WTC11 (cell line): ENCODE results near the gene MCIDAS.

Experiments used
- CBFB ChIP-seq: sonication (generic); formaldehyde crosslinking; IDR thresholded peaks from 2 replicates; pipeline ENCODE4 v1.8.1; 2022; ENCODE audit warnings: mild to moderate bottlenecking, low read depth, missing genetic modification reagents
- FOXK1 ChIP-seq: sonication (generic); formaldehyde crosslinking; IDR thresholded peaks from 2 replicates; pipeline ENCODE4 v1.8.0; 2022; ENCODE audit warnings: mild to moderate bottlenecking, moderate library complexity, missing genetic modification reagents
- HMGA2 ChIP-seq: fragments of 250-450 bp; sonication (Bioruptor Pico); IDR thresholded peaks from 2 replicates; pipeline ENCODE4 v1.4.0; 2021; ENCODE audit warnings: mild to moderate bottlenecking, moderate library complexity
- TF ChIP-seq, protein P1 (sequence below): fragments of 200-600 bp; IDR thresholded peaks from 2 replicates; pipeline ENCODE4 v1.8.0; 2022; ENCODE audit warnings: antibody characterized with exemption
- TF ChIP-seq, protein P2 (sequence below): sonication (generic); formaldehyde crosslinking; IDR thresholded peaks from 2 replicates; pipeline ENCODE4 v1.8.0; 2023; ENCODE audit warnings: missing genetic modification reagents, mild to moderate bottlenecking, borderline replicate concordance

DNA sequence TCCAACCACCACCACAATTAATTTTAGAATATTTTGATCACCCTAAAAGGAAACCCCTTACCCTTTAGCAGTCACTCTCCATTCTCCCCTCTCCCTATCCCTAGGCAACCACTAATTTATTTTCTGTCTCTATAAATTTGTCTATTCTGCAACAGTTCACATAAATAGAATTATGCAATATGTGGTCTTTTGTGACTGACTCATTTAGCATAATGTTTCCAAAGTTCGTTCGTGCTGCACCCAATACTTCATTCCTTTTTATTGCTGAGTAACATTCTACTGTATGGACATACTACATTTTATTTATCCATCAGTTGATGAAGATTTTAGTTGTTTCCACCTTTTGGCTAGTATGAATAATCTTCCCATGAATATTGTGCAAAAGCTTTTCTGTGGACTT lies 36.0 kb downstream of the MCIDAS start:
- TF ChIP-seq HMGA2 (CRISPR knock-in tag) (no peak), FOXK1 (CRISPR knock-in tag) (no peak), CBFB (CRISPR knock-in tag) (no peak)
- TF ChIP-seq, protein P1, sequence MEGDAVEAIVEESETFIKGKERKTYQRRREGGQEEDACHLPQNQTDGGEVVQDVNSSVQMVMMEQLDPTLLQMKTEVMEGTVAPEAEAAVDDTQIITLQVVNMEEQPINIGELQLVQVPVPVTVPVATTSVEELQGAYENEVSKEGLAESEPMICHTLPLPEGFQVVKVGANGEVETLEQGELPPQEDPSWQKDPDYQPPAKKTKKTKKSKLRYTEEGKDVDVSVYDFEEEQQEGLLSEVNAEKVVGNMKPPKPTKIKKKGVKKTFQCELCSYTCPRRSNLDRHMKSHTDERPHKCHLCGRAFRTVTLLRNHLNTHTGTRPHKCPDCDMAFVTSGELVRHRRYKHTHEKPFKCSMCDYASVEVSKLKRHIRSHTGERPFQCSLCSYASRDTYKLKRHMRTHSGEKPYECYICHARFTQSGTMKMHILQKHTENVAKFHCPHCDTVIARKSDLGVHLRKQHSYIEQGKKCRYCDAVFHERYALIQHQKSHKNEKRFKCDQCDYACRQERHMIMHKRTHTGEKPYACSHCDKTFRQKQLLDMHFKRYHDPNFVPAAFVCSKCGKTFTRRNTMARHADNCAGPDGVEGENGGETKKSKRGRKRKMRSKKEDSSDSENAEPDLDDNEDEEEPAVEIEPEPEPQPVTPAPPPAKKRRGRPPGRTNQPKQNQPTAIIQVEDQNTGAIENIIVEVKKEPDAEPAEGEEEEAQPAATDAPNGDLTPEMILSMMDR: no peak
- TF ChIP-seq, protein P2, sequence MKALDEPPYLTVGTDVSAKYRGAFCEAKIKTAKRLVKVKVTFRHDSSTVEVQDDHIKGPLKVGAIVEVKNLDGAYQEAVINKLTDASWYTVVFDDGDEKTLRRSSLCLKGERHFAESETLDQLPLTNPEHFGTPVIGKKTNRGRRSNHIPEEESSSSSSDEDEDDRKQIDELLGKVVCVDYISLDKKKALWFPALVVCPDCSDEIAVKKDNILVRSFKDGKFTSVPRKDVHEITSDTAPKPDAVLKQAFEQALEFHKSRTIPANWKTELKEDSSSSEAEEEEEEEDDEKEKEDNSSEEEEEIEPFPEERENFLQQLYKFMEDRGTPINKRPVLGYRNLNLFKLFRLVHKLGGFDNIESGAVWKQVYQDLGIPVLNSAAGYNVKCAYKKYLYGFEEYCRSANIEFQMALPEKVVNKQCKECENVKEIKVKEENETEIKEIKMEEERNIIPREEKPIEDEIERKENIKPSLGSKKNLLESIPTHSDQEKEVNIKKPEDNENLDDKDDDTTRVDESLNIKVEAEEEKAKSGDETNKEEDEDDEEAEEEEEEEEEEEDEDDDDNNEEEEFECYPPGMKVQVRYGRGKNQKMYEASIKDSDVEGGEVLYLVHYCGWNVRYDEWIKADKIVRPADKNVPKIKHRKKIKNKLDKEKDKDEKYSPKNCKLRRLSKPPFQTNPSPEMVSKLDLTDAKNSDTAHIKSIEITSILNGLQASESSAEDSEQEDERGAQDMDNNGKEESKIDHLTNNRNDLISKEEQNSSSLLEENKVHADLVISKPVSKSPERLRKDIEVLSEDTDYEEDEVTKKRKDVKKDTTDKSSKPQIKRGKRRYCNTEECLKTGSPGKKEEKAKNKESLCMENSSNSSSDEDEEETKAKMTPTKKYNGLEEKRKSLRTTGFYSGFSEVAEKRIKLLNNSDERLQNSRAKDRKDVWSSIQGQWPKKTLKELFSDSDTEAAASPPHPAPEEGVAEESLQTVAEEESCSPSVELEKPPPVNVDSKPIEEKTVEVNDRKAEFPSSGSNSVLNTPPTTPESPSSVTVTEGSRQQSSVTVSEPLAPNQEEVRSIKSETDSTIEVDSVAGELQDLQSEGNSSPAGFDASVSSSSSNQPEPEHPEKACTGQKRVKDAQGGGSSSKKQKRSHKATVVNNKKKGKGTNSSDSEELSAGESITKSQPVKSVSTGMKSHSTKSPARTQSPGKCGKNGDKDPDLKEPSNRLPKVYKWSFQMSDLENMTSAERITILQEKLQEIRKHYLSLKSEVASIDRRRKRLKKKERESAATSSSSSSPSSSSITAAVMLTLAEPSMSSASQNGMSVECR: no peak
